ENCODE results near the gene DSG4.

GRCh38 chr18:31441493-31441892 lies 64.9 kb downstream of the DSG4 start:
- TF ChIP-seq ZBTB33 (IDR thresholded peaks at IDR 0.05): no peak
- TF ChIP-seq JUND (IDR thresholded peaks at IDR 0.05): no peak
- TF ChIP-seq GABPA (IDR thresholded peaks at IDR 0.05 in 1 of 2, conservative IDR thresholded peaks at IDR 0.05 in 1 of 2): no peak
